ENCODE results near the gene RTTN.
"Not testable (repeated sequence)": the region's sequence is repeated elsewhere in the genome, so short reads cannot be mapped to it uniquely, and the experiment has no call there.

The RTTN gene

DNA sequence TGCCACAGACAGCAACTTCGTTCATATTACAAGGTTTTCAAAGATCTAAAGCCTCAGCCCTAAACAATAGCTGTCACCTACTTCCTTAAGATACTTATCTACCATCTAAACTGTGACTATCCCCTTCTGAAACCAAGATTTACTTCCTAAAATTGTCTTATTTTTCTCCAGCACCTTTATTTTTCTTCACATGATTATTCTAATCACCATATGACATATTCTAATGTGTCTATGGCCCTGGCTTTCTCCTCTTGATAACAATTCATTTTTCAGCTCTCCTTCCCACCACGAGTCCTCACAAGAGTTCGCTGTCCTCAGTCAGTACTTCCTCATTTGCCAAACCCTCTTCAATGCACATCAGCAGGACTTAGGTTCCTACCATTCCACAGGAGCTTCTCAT is 53.9 kb downstream of the RTTN start:
- DNase-seq (ENCODE audit: low read depth in 3 of 3, low spot score in 1 of 3): no peak

DNA sequence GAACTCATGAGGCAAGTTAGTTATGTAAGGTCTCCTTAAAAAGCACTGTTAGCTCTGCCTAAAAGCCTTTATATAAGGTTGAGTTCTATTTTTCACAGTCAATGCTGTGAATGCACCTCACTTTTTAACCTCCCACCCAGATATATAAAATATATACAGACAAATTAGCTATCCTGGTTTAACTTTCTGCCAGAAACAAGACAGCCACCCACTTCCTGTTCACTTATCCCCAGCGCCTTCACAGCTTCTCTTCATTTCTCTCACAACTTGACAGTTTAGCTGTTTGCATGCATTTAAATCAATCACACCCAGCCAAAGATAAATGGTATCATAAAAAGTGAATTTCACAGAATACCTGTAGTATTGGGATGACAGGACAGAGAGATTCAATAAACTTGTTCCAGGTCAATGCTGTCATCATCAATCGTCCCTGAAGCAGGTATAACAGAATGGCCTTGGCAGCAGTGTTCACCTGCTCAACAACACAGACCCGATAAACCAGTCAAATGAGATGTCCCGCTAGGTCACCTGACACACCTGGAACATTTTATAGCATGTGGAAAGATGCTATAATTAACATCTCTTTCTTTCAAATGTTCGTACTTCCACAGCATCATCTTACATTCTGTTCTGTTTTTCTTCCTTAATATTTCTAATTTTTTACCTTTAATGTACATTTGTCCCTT is 55.7 kb downstream of the RTTN start:
- DNase-seq (ENCODE audit: low read depth in 3 of 3, low spot score in 1 of 3): no peak

DNA sequence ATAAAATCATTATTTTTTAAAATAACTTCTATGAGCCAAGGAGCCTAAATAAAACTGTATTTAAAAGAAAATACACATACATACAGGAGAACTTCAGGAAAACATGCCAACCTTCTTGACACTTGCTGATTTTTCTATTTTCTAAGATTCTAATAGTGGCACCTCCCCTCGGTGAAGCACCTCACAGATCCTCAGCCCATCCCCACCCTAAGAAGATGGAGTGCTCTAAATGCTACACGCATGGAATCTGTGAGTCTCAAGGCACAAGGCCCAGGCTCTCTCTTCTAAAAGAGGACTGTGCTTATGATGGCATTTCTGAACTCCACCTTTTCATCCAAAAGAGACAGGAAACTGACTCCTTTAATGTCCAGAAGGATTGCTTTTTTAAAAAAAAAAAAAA is 56.3 kb downstream of the RTTN start:
- DNase-seq (ENCODE audit: low read depth in 3 of 3, low spot score in 1 of 3): no peak

DNA sequence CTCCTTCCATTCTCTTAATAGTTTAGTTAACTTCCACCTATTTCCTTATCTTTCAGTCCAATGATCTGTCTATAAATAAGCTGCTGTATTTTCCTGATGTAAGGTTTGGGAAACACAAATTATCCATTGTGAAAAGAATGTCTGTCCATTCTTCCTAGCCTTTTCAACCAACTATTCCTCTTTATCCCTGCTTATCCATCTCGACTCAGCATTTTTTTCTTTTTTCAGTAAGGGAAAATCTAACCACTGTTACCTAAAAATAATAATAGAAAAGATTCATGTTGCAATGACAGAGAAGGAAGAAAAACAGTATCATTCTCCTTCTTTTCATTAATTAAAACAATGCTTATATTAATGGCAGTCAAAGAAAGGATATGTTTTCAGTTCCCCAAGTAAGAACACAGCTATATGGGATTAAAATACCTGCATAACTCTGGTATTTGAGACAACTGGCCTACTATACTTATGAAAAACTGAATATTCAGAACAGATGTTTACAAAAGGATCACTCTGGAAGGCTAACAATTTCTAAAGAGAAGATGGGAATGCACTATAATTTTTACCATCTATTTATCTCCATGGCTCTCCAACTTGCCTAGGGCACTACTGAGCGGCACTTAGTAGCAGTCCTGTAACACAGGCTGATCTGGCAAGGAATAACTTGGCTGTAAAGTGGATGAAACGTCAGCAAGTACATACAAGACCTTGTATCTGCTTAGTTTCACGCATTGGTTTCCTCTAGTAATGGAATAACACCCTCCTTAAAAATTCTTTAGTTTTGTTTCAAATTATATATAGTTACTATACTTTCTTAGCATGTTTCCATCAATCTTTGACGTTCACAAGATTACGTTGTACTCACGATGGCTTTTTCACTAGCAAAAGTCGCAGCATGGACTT is 57.2 kb downstream of the RTTN start:
- no peak for DNase-seq (ENCODE audit: low read depth in 3 of 3, low spot score in 1 of 3)

DNA sequence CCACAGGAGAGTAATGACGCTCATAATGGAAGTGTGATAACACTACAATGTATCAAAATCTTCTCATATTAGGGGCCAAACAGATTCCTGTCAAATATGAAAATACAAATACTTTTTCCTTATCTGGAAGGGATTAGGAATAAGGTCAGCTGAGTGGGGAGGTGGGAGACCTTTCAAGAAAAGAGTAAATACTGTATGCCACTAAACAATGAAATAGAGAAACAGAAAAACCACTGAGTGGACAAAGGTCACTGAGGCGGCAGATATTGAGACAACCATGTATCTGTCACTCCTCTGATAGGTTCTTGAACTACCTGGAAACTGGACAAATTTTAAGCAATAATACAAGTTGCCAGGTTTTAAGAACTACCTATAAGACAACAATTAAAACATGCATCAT is 59.3 kb downstream of the RTTN start:
- no peak for DNase-seq (ENCODE audit: low read depth in 3 of 3, low spot score in 1 of 3)

DNA sequence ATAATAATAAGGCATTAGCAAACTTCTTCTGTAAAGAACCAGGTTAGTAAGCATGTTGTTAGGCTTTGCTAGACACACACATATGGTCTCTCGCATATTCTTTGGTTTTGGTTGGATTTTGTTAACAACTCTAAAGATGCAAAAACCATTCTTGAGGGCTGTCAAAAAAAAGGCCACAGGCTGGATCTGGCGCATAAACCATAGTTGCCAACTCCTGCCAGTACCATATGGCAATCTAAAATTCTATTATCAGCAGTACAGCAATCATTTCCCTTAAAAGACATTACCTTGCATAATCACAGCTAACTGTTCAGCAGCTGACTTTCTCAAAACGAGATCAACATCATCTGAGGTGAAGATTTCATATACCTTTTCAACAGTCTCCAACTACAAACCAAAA is 63.5 kb downstream of the RTTN start:
- DNase-seq (ENCODE audit: low read depth in 3 of 3, low spot score in 1 of 3): no peak

DNA sequence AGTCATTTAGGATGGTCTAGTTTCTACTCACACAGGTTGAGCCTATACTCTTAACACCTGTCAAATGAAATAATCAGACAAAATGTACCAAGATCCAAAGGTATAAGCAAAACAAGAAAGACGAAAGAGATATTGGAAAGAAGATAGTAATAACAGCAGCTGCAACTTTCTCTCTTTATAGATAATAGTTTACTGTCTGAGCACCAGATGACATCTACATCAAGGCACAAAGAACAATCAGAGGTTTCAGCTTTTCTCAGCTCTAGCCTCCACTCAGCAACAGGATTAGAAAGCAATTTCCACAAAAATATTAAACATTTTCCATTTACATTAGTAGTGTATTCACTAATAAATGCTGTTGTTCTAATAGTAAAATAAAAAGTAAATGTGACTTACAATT is 66.3 kb downstream of the RTTN start:
- DNase-seq (ENCODE audit: low read depth in 3 of 3, low spot score in 1 of 3): no peak

DNA sequence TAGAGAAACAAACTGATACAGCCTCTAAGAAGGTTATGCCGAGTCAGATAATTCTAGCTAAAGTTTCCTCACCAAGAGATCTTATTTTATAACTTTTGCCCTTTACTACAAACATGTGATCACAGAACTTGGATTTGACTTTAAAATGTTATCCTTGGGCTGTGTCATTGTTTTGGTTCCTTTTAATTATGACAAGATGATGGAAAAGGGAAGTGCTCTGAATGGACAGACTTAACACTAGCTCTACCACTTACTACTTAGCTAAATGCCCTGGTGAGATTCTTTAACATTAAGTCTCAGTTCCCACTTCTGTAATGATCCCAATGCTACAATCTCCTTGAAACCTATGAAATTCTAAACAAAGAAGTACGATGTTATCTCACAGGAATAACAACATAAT is 69.9 kb downstream of the RTTN start:
- DNase-seq (ENCODE audit: low read depth in 3 of 3, low spot score in 1 of 3): no peak

DNA sequence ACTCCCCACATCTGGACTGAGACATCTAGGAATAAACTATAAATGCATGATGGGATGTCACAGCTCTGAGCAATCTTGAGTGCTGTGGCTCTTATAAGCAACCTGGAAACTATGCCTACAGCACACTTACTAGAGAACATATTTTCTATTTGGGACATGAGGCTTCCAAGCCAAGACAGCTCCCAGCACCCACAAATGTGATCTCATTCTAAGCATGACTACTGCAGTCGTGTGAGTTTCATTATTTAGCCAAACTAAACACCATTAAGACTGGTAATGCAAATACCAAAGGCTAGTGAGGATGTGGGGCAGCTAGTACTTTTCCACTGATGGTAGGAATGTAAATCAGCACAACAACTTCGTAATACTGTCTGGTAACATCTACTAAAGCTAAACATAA is 72.5 kb downstream of the RTTN start:
- no peak for DNase-seq (ENCODE audit: low read depth in 3 of 3, low spot score in 1 of 3)

DNA sequence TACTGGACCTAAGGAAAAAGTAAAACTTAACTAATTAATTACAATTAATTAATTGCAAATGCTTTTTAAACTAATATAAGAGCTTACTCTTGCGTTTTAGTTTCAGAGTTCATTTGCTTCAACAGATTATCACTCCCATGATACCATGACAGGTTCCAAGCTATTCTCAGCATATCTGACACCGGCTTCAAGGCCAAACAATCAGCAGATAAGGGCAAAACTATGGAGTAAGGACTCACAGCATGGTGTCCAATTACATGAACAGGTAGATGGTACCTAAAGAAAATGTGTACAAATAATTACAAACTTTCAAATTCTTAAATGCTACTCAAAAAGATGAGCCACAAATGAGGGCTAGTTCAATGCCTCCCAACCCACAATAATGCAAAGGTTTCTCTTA is 77.2 kb downstream of the RTTN start:
- no peak for DNase-seq (ENCODE audit: low read depth in 3 of 3, low spot score in 1 of 3)

DNA sequence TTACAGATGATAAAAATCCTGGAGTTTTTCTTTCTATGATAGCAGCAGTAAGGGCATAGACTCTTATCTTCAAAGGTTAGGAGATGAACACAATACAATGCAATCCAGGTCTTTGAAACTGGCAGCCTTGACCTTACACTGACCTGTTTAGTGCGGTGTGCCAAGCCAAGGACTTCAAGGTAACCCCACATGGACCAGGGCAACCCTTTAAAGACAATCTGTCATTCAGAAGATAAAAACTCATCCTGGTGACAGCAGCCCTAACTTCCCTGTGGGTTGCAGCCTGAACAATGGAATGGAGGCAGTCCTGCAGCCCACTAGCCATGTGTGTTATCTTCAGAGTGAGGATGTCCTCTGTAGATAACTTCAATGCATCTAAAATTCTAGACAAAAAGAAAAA is 78.1 kb downstream of the RTTN start:
- DNase-seq (ENCODE audit: low read depth in 3 of 3, low spot score in 1 of 3): no peak

DNA sequence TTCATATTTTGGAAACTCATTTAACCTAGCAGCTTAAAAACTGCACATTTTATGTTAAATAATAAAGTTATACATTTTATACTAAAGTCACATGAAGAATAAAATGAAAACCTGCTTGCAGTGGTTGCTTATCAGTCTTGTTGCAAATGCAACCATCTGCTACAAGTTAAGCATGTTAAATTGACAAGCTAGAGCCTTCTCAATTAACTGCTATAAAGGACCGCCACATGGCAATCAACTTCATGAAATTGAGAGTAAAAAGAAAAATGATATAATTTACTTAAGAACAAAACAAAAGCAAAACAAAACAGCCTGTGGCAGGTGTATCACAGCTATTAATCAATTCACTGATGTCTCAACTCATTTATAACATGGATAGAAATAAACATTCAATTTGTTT is 78.7 kb downstream of the RTTN start:
- DNase-seq (ENCODE audit: low read depth in 3 of 3, low spot score in 1 of 3): no peak

DNA sequence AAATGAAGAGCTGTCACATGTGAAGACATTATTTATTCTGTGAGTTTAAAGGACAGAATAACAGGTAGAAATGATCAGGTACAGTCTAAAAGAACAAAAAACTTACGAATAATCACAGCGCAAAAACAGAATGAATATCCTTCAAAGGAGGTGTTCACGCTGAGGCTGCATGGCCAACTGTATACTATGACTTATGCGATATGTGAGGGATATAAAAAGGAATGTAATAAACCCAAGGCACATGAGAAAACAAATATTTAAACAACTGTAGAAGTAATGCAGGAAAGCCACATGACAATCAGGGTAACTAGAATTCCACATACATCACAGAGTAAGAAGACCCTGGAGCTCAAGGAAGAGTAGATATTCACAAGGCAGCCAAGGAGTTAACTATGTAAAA is 81.3 kb downstream of the RTTN start:
- no peak for DNase-seq (ENCODE audit: low read depth in 3 of 3, low spot score in 1 of 3)

DNA sequence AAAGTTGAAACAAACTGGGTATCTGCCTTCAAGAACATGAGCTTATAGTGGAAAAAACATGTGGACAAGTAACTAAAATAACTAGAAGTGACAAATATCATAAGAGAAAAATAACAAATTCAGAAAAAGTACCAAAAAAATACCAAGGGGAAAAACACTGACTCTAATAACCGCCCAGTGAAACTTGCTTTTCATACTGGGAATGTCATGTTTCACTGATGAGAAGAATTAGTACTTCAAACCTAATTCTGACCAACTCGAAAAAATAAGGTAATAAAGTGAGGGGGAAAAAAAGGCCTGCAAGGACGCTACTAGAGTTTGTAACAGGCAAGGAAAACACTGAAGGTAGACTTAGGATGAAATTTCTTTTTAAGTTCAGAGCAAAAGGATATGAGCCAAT is 83.6 kb downstream of the RTTN start:
- no peak for DNase-seq (ENCODE audit: low read depth in 3 of 3, low spot score in 1 of 3)

DNA sequence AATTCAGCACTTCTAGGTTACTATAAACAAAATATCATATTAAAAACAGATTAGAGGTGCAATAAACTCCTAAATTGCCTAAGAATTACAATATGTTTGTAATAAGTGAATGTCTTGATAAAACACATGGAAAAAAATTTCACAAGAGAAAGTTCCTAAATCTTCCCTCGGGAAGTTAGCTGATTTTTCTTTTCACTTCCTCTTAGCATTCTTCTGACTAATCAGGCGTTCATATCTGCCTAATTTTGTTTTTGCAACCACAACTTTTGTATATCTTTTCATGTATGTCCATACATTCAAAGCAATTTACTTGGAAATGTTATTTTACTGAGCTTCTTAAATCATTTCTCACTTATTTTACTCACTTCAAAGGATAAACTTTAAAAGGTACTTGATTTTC is 88.5 kb downstream of the RTTN start:
- no peak for DNase-seq (ENCODE audit: low read depth in 3 of 3, low spot score in 1 of 3)

DNA sequence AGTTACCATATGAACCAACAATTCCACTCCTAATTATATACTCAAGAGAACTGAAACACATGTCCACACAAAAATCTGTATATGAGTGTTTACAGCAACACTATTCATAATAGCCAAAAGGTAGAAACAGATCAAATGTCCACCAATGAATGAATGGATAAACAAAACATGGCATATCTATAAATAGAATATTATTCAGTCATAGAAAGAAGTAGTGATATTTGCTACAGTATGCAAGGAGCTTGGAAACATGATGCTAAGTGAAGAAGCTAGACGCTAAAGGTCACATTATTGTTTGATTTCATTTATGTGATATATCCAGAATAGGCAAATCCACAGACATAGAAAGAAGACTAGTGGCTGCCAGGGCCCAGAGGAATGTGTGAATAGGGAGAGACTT is 92.0 kb downstream of the RTTN start:
- DNase-seq (ENCODE audit: low read depth in 3 of 3, low spot score in 1 of 3): no peak

DNA sequence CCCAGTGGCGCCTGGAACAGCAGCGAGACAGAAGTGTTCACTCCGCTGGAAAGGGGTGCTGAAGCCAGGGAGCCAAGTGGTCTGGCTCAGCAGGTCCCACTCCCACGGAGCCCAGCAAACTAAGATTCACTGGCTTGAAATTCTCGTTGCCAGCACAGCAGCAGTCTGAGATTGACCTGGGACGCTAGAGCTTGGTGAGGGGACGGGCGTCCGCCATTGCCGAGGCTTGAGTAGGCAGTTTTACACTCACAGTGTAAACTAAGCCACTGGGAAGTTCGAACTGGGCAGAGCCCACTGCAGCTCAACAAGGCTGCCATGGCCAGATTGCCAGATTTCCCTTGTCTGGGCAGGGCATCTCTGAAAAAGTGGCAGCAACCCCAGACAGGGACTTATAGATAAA is 94.8 kb downstream of the RTTN start:
- DNase-seq (ENCODE audit: low read depth in 3 of 3, low spot score in 1 of 3): no peak

DNA sequence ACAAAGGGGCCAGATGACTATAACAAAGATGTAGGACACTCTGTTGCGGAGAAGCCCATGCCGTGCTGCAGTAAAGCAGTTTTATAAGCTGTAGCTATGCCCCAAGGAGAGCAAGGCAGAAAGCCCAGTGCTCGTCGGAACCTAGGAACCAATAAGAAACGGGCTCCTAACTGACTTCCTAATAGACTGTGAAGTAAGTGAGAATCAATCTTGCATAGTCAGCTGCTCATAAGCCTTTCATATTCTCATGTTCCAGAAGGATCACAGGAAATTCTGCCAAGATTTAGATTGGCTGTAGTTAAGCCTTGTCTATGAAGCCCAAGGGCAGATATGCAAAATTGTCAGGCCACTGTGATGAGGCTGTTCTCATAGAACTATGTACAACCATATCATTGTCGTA is 98.4 kb downstream of the RTTN start:
- DNase-seq (ENCODE audit: low read depth in 3 of 3, low spot score in 1 of 3): no peak

DNA sequence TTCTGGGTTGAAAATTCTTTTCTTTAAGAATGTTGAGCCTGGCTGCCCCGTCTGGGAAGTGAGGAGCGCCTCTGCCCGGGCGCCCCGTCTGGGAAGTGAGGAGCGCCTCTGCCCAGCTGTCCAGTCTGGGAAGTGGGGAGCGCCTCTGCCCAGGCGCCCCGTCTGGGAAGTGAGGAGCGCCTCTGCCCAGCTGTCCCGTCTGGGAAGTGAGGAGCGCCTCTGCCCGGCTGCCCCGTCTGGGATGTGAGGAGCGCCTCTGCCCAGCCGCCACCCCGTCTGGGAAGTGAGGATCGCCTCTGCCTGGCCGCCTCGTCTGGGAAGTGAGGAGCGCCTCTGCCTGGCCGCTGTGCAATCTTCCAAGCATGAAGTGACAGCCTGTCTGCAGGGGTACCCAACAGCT is 102.6 kb downstream of the RTTN start:
- DNase-seq (ENCODE audit: low read depth in 3 of 3, low spot score in 1 of 3): not testable (repeated sequence)

DNA sequence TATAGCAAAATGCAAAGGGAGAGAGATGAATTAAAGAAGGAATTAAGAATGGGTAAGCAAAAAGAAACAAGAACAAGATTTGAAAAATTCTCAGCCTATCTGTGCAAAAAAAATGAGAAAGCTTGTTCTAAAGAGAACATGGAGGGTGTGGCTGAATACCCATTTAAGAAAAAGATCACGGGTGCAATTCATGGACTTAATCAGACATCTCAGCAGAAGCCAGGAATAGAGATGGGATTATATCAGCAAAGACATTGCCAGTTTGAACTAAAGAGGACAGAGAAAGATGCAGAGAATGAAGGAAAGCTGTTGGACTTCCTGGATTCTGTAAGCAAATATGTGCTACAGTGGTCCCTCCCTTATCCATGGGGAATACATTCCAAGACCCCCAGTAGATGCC is 115.6 kb downstream of the RTTN start:
- no peak for DNase-seq (ENCODE audit: low read depth in 3 of 3, low spot score in 1 of 3)

DNA sequence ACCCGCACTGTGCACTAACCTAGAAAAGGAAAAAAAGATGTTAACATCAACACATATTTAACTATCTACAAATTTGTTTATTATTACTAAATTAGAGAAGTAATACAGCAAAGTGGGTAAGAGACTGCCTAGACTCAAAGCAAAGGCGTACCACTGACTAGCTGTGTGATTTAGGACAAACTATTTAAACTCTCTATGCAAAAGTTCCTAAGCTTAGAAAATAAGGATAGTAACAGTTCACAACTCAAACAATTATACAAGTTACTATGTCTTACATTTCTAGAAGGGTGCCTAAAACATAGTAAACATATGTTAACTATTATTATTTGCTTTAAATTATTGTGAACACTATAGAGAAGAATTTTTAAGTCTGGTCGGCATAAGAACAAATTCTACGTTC is 119.4 kb downstream of the RTTN start:
- no peak for DNase-seq (ENCODE audit: low read depth in 3 of 3, low spot score in 1 of 3)

DNA sequence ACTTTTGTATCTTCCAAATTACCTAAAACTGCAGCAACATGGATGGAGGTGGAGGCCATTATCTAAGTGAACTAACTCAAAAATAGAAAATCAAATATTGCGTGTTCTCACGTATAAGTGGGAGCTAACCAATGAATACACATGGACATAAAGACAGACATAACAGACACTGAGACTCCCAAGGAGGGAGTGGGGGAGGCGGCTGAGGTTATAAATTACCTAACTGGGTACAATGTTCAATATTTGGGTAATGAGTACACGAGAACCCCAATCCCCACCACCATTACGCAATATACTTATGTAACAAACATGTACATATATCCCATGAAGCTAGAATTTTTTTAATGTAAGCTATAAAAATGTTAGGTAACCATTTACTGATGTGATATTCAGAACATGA is 119.8 kb downstream of the RTTN start:
- DNase-seq (ENCODE audit: low read depth in 3 of 3, low spot score in 1 of 3): no peak

DNA sequence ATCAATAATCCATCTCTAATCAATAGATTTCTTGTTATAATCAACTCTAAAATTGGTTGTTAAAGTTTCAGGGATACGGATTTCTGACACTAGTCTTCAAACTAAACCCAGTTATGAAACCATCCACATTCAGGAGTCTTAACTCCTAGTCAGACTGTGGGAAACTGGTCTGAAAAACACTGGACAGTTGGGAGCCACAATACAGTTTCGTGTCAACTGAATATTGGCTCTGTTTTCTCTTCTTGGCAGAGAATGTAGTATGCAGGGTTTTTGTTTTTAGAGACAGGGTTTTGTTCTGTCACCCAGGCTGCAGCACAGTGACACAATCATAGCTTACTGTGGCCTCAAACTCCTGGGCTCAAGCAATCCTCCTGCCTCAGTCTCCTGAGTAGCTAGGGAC is 123.1 kb downstream of the RTTN start:
- DNase-seq (ENCODE audit: low read depth in 3 of 3, low spot score in 1 of 3): no peak
